G401.6 (cell line): Measurements from ENCODE around the gene GPR15LG.
"Not testable (repeated sequence)": the region's sequence is repeated elsewhere in the genome, so short reads cannot be mapped to it uniquely, and the experiment has no call there.

Source experiments
- FAIRE-seq: peaks from 2 replicates; lab custom pipeline; 2012; peaks lifted over from hg19 to GRCh38; lab: Jason Lieb, UNC

The GPR15LG gene

GRCh38 chr10:84166620-84167288 lies 6.8 kb upstream of the GPR15LG start:
- no peak for FAIRE-seq

GRCh38 chr10:84167289-84167653 lies 6.3 kb upstream of the GPR15LG start:
- FAIRE-seq, result not testable (repeated sequence)

GRCh38 chr10:84168382-84168781 lies 5.2 kb upstream of the GPR15LG start:
- FAIRE-seq, result not testable (repeated sequence)

DNA sequence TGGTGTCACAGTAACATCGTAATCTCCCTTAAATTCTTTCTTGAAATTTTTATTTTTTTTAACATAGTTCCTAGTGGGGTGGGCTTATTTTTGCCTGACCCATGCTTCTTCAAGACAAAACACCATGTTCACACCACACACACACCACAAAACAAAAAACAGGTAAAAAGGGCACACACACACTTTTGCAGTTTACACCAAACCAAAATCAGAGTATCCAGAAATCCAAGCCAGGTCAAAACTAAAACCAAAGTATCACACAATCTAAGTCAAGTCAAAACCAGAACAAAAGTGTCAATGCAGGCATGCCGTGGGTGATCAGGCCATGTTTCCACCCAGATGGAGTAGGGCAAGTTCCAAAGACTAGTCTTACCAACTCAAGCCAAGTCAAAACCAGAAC lies 2.4 kb upstream of the GPR15LG start:
- not testable (repeated sequence) for FAIRE-seq

DNA sequence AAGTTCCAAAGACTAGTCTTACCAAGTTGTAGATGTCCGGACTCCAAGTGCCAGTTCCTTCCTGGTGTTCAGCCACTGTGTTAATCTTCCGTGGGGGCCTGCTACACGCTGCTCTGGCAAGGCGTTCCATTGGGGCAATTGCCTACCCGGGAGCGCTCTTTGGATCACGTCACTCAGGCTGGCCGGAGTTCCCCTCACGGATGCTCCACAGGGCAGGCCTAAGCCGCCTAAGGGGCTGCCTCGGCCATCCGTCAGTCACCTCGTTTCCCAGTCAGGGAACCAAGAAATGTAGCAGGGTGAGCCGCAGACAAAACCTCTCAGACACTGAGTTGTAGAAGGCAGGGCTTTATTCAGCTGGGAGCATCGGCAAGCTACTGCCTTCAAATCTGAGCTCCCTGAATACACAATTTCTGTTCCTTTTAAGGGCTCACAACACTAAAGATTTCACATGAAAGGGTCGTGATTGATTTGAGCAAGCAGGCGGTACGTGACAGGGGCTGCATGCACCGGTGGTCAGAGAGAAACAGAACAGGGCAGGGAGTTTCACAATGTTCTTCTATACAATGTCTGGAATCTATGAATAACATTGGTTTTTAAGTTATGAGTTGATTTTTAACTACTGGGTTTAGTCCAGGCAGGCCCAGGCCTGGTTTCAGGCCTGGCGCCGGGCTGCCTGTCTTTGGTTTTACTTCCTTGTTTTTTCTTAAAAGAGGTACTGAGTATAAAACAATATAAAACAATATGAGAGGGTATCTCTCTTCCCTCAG lies 1.7 kb upstream of the GPR15LG start:
- FAIRE-seq, result not testable (repeated sequence)

DNA sequence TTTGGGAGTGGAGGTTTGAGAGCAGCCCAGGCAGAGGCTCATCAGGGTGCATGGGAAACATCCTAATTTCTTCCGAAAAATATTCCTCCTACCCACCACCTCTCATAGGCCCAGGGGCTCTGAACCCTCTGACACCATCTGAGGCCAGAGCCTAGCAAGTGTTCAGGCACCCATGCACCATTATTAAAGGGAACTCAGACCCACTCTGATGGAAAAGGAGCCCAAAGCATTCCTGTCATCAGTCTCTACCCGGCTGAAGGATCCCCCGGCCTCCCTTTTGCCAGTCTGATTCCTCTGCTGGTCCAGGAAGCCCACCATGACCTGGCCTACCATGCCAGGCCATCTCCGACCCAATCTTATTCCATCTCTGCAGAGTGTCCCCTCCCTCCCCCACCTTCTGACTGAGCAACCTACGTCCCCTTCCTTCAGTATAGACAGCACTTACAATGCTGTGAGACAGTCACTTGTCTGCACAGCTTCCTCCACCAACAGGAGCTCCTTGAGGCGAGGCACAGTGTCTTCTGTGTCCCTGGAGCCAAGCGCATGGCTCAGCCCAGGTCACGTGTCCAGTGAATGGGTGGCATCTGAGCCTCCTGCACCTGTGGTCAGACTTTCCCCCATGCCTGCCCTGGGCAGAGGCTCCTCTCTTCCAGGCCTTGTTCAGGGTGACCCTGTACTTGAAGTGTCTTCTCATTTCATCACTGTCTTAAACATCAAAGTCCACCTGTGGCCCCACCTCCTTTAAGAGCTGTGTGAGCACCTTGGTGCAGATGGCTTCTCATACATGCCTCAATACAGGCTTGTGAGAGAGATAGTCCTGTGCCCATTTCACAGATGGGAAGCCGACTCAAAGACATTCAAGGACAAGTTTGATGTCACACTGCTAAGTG lies 889 bp upstream of the GPR15LG start:
- FAIRE-seq, result no peak

GRCh38 chr10:84175436-84175835 lies 1.8 kb downstream of the GPR15LG start:
- no peak for FAIRE-seq

- FAIRE-seq, result no peak
Measured at GRCh38 chr10:84176351-84176750, 2.8 kb downstream of the GPR15LG start.

GRCh38 chr10:84176836-84177474 lies 3.4 kb downstream of the GPR15LG start:
- FAIRE-seq, result no peak

DNA sequence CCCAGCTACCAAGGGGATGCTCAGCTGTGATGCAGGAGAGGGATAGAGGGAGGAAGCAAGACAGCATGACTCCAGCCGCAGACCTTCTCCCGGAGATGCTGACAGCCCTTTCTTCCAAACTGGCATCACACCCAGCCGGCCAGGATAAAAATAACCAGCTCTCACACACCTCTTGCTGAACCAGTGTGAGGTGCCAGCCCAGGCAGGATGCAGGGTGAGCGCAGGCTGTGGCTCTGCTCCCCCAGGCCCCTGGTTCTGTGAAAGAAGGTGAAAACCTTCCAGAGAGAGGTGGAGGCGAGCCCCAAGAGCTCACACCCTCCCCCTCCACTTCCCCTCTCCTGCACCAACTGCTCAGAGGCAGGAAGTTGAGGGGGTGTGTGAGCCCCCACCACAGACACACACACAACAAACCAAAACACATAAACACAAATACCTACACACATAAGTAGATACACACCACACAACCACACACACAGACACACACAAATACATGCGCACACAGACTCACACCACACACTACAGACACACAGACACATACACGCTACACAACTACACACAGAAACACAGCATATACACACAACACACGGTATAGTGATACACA lies 4.0 kb downstream of the GPR15LG start:
- no peak for FAIRE-seq

DNA sequence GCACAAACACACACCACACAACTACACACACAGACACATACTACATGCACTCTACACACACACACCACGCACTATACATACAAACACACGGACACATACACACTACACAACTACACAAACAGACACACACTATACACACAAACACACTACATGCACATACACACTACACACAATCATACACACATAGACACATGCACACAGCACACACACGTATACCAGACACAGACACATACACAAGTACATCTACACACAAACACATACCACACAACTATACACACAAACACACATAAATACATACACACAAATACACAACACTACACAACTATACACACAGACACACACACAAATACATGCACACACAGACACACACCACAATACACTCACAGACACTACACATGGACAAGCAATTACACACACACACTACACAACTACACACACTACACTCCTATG lies 4.6 kb downstream of the GPR15LG start:
- no peak for FAIRE-seq

GRCh38 chr10:84179059-84179710 lies 5.6 kb downstream of the GPR15LG start:
- no peak for FAIRE-seq

DNA sequence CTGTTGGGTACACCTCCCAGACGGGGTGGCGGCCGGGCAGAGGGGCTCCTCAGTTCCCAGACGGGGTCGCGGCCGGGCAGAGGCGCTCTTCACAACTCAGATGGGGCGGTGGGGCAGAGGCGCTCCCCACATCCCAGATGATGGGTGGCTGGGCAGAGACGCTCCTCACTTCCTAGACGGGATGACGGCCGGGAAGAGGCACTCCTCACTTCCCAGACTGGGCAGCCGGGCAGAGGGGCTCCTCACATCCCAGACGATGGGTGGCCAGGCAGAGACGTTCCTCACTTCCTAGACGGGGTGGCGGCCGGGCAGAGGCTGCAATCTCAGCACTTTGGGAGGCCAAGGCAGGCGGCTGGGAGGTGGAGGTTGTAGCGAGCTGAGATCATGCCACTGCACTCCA lies 6.8 kb downstream of the GPR15LG start:
- not testable (repeated sequence) for FAIRE-seq

DNA sequence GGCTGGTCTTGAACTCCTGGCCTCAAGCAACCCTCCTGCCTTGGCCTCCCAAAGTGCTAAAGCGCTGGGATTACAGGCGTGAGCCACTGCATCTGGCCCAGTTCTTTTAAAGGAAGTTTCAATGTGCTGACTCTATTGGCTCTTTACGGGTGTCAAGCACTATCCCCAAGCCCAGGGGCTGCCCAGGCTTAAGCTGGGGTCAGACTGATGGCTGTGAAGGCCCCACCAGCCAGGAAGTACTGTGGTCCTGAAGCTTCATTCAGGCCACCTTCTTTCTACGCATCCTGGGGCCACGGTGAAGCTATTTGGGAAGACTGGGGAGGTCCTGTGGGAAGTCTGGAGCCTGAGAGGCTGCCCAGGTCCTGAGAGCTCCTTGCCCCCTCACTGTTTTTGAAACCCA lies 8.0 kb downstream of the GPR15LG start:
- FAIRE-seq, result no peak

DNA sequence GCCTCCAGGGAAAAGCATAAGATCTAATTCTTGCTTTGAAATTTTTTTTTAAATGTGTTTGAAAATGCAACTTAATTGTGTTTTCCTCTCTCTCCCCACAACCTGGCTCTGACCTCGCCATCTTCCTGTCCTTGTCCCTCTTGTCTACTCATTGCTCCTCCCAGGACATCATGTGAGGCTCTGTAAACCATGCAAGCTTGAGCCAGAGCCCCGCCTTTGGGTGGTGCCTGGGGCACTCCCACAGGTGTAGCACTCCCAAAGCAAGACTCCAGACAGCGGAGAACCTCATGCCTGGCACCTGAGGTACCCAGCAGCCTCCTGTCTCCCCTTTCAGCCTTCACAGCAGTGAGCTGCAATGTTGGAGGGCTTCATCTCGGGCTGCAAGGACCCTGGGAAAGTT lies 10.9 kb downstream of the GPR15LG start:
- no peak for FAIRE-seq

DNA sequence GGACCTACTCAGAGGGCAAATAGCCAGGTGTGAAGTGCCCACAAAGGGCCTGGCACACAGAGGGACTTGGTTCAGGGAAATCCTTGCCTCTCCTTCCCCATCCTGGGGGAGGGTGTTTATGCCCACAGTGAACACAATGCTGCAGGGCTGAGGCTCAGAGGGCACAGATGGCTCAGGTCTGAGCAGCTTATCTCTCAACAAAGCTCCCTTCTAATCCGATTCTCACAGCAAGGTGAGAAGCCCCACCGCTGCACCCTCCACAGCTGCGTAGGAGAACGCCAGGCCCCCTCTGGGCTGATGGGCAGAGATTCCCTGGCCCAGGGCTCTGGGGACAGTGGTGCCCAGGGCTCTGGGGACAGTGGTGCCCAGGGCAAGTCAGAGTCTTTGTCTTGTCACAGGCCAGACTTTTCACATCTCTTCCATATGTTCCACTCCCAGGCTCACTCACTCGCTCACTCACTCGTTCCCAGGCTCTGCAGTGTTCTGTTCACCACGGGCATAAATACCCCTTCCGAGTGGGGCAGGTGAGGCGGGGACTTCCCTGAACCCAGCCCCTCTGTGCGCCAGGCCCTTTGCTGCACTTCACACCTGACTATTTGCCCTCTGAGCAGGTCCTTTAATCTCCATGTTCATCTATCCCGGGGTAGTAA lies 12.1 kb downstream of the GPR15LG start:
- no peak for FAIRE-seq

GRCh38 chr10:84188815-84189214 lies 15.2 kb downstream of the GPR15LG start:
- FAIRE-seq, result no peak

DNA sequence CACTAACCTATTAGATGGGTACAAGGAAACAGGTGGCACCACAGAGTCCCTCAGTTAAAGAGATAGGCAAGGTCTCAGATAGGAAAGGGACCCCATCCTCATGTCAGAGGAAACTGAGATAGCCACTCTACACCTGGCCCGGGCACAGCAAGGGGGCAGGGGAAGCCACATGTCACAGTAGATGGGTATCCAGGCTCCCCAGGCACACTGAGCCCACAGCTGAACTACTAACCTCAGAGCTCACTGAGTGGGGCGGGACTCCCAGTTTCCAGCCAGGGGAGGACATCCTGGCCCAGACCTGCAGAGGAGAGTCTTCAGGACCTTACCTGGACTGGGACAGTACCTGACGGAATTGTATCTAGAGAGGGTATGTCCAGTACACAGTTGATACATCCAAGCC lies 17.0 kb downstream of the GPR15LG start:
- no peak for FAIRE-seq

- no peak for FAIRE-seq
Measured at GRCh38 chr10:84191106-84191505, 17.5 kb downstream of the GPR15LG start.

GRCh38 chr10:84193327-84193726 lies 19.7 kb downstream of the GPR15LG start:
- FAIRE-seq, result no peak
